GM18517 (cell line): Measurements from ENCODE around the gene UBR4.

ENCODE experiments used
- ATAC-seq: cut with Tn5 transposase; IDR thresholded peaks from one replicate; pipeline ENCODE4 v1.9.1; 2021; ENCODE audit warnings: mild to moderate bottlenecking, moderate library complexity; ENCODE audit not compliant: unreplicated experiment

Gene UBR4

GRCh38 chr1:19149736-19150135 lies 60.3 kb downstream of the UBR4 start:
- no peak for ATAC-seq

- no peak for ATAC-seq
Observed at GRCh38 chr1:19140465-19140864, 69.6 kb downstream of the UBR4 start.

GRCh38 chr1:19139711-19140110 lies 70.4 kb downstream of the UBR4 start:
- no peak for ATAC-seq

- no peak for ATAC-seq
Observed at GRCh38 chr1:19138958-19139581, 71.0 kb downstream of the UBR4 start.

- ATAC-seq: no peak
Observed at GRCh38 chr1:19138331-19138730, 71.7 kb downstream of the UBR4 start.

GRCh38 chr1:19137158-19137557 lies 72.9 kb downstream of the UBR4 start:
- ATAC-seq: no peak

- ATAC-seq: no peak
Observed at GRCh38 chr1:19133360-19133759, 76.7 kb downstream of the UBR4 start.

GRCh38 chr1:19130468-19130867 lies 79.6 kb downstream of the UBR4 start:
- no peak for ATAC-seq

- no peak for ATAC-seq
Observed at GRCh38 chr1:19128968-19129514, 81.0 kb downstream of the UBR4 start.

GRCh38 chr1:19124273-19124672 lies 85.8 kb downstream of the UBR4 start:
- no peak for ATAC-seq

- no peak for ATAC-seq
Observed at GRCh38 chr1:19123837-19124236, 86.2 kb downstream of the UBR4 start.

- no peak for ATAC-seq
Observed at GRCh38 chr1:19122668-19123067, 87.4 kb downstream of the UBR4 start.

GRCh38 chr1:19121192-19121591 lies 88.9 kb downstream of the UBR4 start:
- ATAC-seq: no peak

GRCh38 chr1:19120070-19120469 lies 90.0 kb downstream of the UBR4 start:
- ATAC-seq: no peak

GRCh38 chr1:19115082-19115808 lies 94.8 kb downstream of the UBR4 start:
- no peak for ATAC-seq

- no peak for ATAC-seq
Observed at GRCh38 chr1:19113697-19114092, 96.4 kb downstream of the UBR4 start.

- ATAC-seq: no peak
Observed at GRCh38 chr1:19112891-19113696, 97.0 kb downstream of the UBR4 start.

GRCh38 chr1:19110257-19110927 lies 99.7 kb downstream of the UBR4 start:
- no peak for ATAC-seq

- no peak for ATAC-seq
Observed at GRCh38 chr1:19109545-19109944, 100.5 kb downstream of the UBR4 start.

GRCh38 chr1:19101244-19101643 lies 108.8 kb downstream of the UBR4 start:
- no peak for ATAC-seq

GRCh38 chr1:19100028-19100427 lies 110.0 kb downstream of the UBR4 start:
- no peak for ATAC-seq
